Activated naive CD4-positive, alpha-beta T cell treated with anti-CD3 and anti-CD28 coated beads for 36 hours (primary cell): ENCODE results near the gene NPHS1. TPM values are rescaled to one million over a fixed set of nuclear protein-coding genes. Genes with fewer than 3 reads are reported as not detected.
A peak's percentile ranks its signal among the peaks of the same experiment; 100 is the strongest.
"Not testable (repeated sequence)": the region's sequence is repeated elsewhere in the genome, so short reads cannot be mapped to it uniquely, and the experiment has no call there.

Experiments used
- CTCF ChIA-PET: fragments of 350-600 bp; sonication (Branson Sonifier 250); formaldehyde crosslinking; loops from one replicate; lab custom pipeline; 2021; ENCODE audit warnings: antibody characterized with exemption; lab: Charles Lee
- DNase-seq: peaks from one replicate; pipeline ENCODE4 v3.0.0-alpha.2; 2020
- H3K27ac Mint-ChIP-seq: one replicate; pipeline ENCODE4 v1.8.0; 2021; ENCODE audit warnings: mild to moderate bottlenecking, mixed read lengths
- H3K27me3 Mint-ChIP-seq: one replicate; pipeline ENCODE4 v1.8.0; 2021; ENCODE audit warnings: low read depth, mixed read lengths
- H3K36me3 Mint-ChIP-seq: one replicate; pipeline ENCODE4 v1.8.0; 2021; ENCODE audit warnings: low read depth, mixed read lengths
- H3K4me1 Mint-ChIP-seq: one replicate; pipeline ENCODE4 v1.8.0; 2021; ENCODE audit warnings: low read depth, mixed read lengths
- H3K4me3 Mint-ChIP-seq: one replicate; pipeline ENCODE4 v1.8.0; 2021; ENCODE audit warnings: mild to moderate bottlenecking, moderate library complexity, mixed read lengths
- H3K9me3 Mint-ChIP-seq: one replicate; pipeline ENCODE4 v1.8.0; 2021; ENCODE audit warnings: mixed read lengths
- intact Hi-C: fragments of 100-400 bp; cut with micrococcal nuclease; formaldehyde crosslinking; loops from one replicate; pipeline ENCODE4 v1.15.1; 2023
- total RNA-seq, 2 experiments: library from RNA; stranded (reverse); gene quantifications; one replicate each; pipeline ENCODE4 v1.2.3, GENCODE V29; 2021

The NPHS1 gene
- total RNA-seq, 2 experiments from 2014 or later: 0.05 TPM; not detected in 1

GRCh38 chr19:35844482-35845214, 7.7 kb downstream of the NPHS1 start:
- CTCF ChIA-PET: interaction anchor here (0.6 kb wide), 1 partner anchor 151 kb away, joined by 3 read pairs; no protein-coding TSS in a partner anchor
- H3K4me1 Mint-ChIP-seq: peaks cover 19% of the 10 kb centered on the region
- intact Hi-C loops: no loop called here
- peak overlapping the region; percentile 25 for H3K4me3 Mint-ChIP-seq
- peaks cover 57% of the 10 kb centered on the region for H3K27me3 Mint-ChIP-seq
- H3K27ac Mint-ChIP-seq: no peak overlapping the region
- DNase-seq: no peak
- H3K36me3 Mint-ChIP-seq: peaks cover 3% of the 10 kb centered on the region
- H3K9me3 Mint-ChIP-seq: no peaks in the 10 kb centered on the region

GRCh38 chr19:35843676-35844481, 8.4 kb downstream of the NPHS1 start:
- peaks cover 3% of the 10 kb centered on the region for H3K36me3 Mint-ChIP-seq
- H3K27me3 Mint-ChIP-seq: peaks cover 54% of the 10 kb centered on the region
- intact Hi-C loops: no loop called here
- H3K4me1 Mint-ChIP-seq: peaks cover 19% of the 10 kb centered on the region
- peaks cover 2% of the 10 kb centered on the region for H3K9me3 Mint-ChIP-seq
- CTCF ChIA-PET: no interaction called here
- no peak overlapping the region for H3K4me3 Mint-ChIP-seq
- H3K27ac Mint-ChIP-seq: no peak overlapping the region
- no peak for DNase-seq

GRCh38 chr19:35842666-35843272, 9.5 kb downstream of the NPHS1 start:
- no peak for DNase-seq
- CTCF ChIA-PET: no interaction called here
- H3K9me3 Mint-ChIP-seq: peaks cover 3% of the 10 kb centered on the region

GRCh38 chr19:35841961-35842595, 10.2 kb downstream of the NPHS1 start:
- CTCF ChIA-PET: no interaction called here
- peaks cover 19% of the 10 kb centered on the region for H3K4me1 Mint-ChIP-seq
- intact Hi-C loops: no loop called here
- peaks cover 48% of the 10 kb centered on the region for H3K27me3 Mint-ChIP-seq
- H3K36me3 Mint-ChIP-seq: peaks cover 3% of the 10 kb centered on the region
- no peak overlapping the region for H3K4me3 Mint-ChIP-seq
- no peak for DNase-seq
- H3K27ac Mint-ChIP-seq: no peak overlapping the region
- peaks cover 3% of the 10 kb centered on the region for H3K9me3 Mint-ChIP-seq

More at GRCh38 chr19:35842666-35843272, 9.5 kb downstream of the NPHS1 start:
- no peak overlapping the region for H3K4me3 Mint-ChIP-seq
- no peak overlapping the region for H3K27ac Mint-ChIP-seq
- peaks cover 19% of the 10 kb centered on the region for H3K4me1 Mint-ChIP-seq
- intact Hi-C loops: no loop called here
- peaks cover 3% of the 10 kb centered on the region for H3K36me3 Mint-ChIP-seq
- peaks cover 50% of the 10 kb centered on the region for H3K27me3 Mint-ChIP-seq

- peaks cover 20% of the 10 kb centered on the region for H3K27me3 Mint-ChIP-seq
- DNase-seq, intact Hi-C loops, H3K27ac Mint-ChIP-seq, H3K36me3 Mint-ChIP-seq, H3K4me1 Mint-ChIP-seq, H3K9me3 Mint-ChIP-seq, H3K4me3 Mint-ChIP-seq: not testable (repeated sequence)
- CTCF ChIA-PET: interaction anchor here (1.4 kb wide), 1 partner anchor 16 kb away, joined by 4 read pairs; no protein-coding TSS in a partner anchor
Measured at GRCh38 chr19:35836096-35836495, 16.2 kb downstream of the NPHS1 start.

- no peak overlapping the region for H3K27ac Mint-ChIP-seq
- CTCF ChIA-PET: no interaction called here
- intact Hi-C loops: no loop called here
- H3K36me3 Mint-ChIP-seq: no peaks in the 10 kb centered on the region
- H3K27me3 Mint-ChIP-seq: peaks cover 26% of the 10 kb centered on the region
- peaks cover 2% of the 10 kb centered on the region for H3K9me3 Mint-ChIP-seq
- no peaks in the 10 kb centered on the region for H3K4me1 Mint-ChIP-seq
- H3K4me3 Mint-ChIP-seq: no peak overlapping the region
- DNase-seq: no peak
Measured at GRCh38 chr19:35833972-35834371, 18.3 kb downstream of the NPHS1 start.

GRCh38 chr19:35832054-35832453, 20.2 kb downstream of the NPHS1 start:
- intact Hi-C loops: no loop called here
- no peaks in the 10 kb centered on the region for H3K4me1 Mint-ChIP-seq
- H3K27ac Mint-ChIP-seq: no peak overlapping the region
- H3K4me3 Mint-ChIP-seq: no peak overlapping the region
- CTCF ChIA-PET: interaction anchor here (0.9 kb wide), 1 partner anchor 16 kb away, joined by 4 read pairs; no protein-coding TSS in a partner anchor
- no peaks in the 10 kb centered on the region for H3K9me3 Mint-ChIP-seq
- peaks cover 34% of the 10 kb centered on the region for H3K27me3 Mint-ChIP-seq
- no peaks in the 10 kb centered on the region for H3K36me3 Mint-ChIP-seq
- DNase-seq: no peak

GRCh38 chr19:35830986-35831385, 21.3 kb downstream of the NPHS1 start:
- no peak overlapping the region for H3K27ac Mint-ChIP-seq
- peaks cover 29% of the 10 kb centered on the region for H3K27me3 Mint-ChIP-seq
- H3K4me1 Mint-ChIP-seq: no peaks in the 10 kb centered on the region
- H3K9me3 Mint-ChIP-seq: no peaks in the 10 kb centered on the region
- intact Hi-C loops: no loop called here
- no peak for DNase-seq
- H3K4me3 Mint-ChIP-seq: no peak overlapping the region
- H3K36me3 Mint-ChIP-seq: no peaks in the 10 kb centered on the region
- CTCF ChIA-PET: interaction anchor here (1.0 kb wide), 1 partner anchor 15 kb away, joined by 5 read pairs; no protein-coding TSS in a partner anchor

GRCh38 chr19:35828692-35829301, 23.5 kb downstream of the NPHS1 start:
- Mint-ChIP-seq H3K27ac (no peak overlapping the region), H3K9me3 (no peaks in the 10 kb centered on the region), H3K4me3 (no peak overlapping the region), H3K36me3 (no peaks in the 10 kb centered on the region), H3K4me1 (no peaks in the 10 kb centered on the region), H3K27me3 (peaks cover 26% of the 10 kb centered on the region)
- peak; percentile 76 for DNase-seq
- CTCF ChIA-PET: no interaction called here
- intact Hi-C loops: no loop called here

GRCh38 chr19:35824150-35824549, 28.2 kb downstream of the NPHS1 start:
- Mint-ChIP-seq H3K4me3 (no peak overlapping the region), H3K9me3 (no peaks in the 10 kb centered on the region), H3K36me3 (no peaks in the 10 kb centered on the region), H3K4me1 (peaks cover 3% of the 10 kb centered on the region), H3K27me3 (peaks cover 22% of the 10 kb centered on the region), H3K27ac (no peak overlapping the region)
- intact Hi-C loops: no loop called here
- no peak for DNase-seq
- CTCF ChIA-PET: interaction anchor here (0.6 kb wide), 1 partner anchor 329 kb away, joined by 3 read pairs; no protein-coding TSS in a partner anchor

GRCh38 chr19:35822579-35822978, 29.7 kb downstream of the NPHS1 start:
- CTCF ChIA-PET: interaction anchor here (0.6 kb wide), 1 partner anchor 497 kb away, joined by 3 read pairs; no protein-coding TSS in a partner anchor
- Mint-ChIP-seq H3K36me3 (no peaks in the 10 kb centered on the region), H3K9me3 (no peaks in the 10 kb centered on the region)

More at GRCh38 chr19:35822579-35822978, 29.7 kb downstream of the NPHS1 start:
- H3K27ac Mint-ChIP-seq: no peak overlapping the region
- H3K4me1 Mint-ChIP-seq: peaks cover 3% of the 10 kb centered on the region
- no peak overlapping the region for H3K4me3 Mint-ChIP-seq
- DNase-seq: no peak
- intact Hi-C loops: no loop called here
- H3K27me3 Mint-ChIP-seq: peaks cover 17% of the 10 kb centered on the region
